NCI-H345 (cell line): Measurements from ENCODE around the gene NPDC1.
A peak's percentile ranks its signal among the peaks of the same experiment; 100 is the strongest.

ENCODE experiments used
- DNase-seq: peaks from one replicate; lab custom pipeline; 2025; lab: John Stamatoyannopoulos, UW

Gene NPDC1

GRCh38 chr9:137056739-137057415 is 10.9 kb upstream of the NPDC1 start:
- peak; percentile 82 for DNase-seq

- DNase-seq: peak; percentile 79
Observed at GRCh38 chr9:137055385-137056364, 9.7 kb upstream of the NPDC1 start.

- DNase-seq: peak; percentile 43
Observed at GRCh38 chr9:137054932-137055384, 9.0 kb upstream of the NPDC1 start.

- peak; percentile 89 for DNase-seq
Observed at GRCh38 chr9:137053944-137054931, 8.3 kb upstream of the NPDC1 start, which contains the start of gene ENTPD2. TSS of gene ENTPD2 (minus strand) at chr9:137054061. CDS start at chr9:137053997, 64 bp downstream.

- no peak for DNase-seq
Observed at GRCh38 chr9:137052998-137053943, 7.3 kb upstream of the NPDC1 start.

GRCh38 chr9:137052293-137052692 is 6.3 kb upstream of the NPDC1 start:
- DNase-seq: no peak

- no peak for DNase-seq
Observed at GRCh38 chr9:137051145-137051724, 5.3 kb upstream of the NPDC1 start.

- DNase-seq: no peak
Observed at GRCh38 chr9:137050570-137050969, 4.6 kb upstream of the NPDC1 start.

GRCh38 chr9:137049544-137050449 is 3.8 kb upstream of the NPDC1 start:
- peak; percentile 69 for DNase-seq

GRCh38 chr9:137048655-137049543 is 2.9 kb upstream of the NPDC1 start:
- no peak for DNase-seq

GRCh38 chr9:137045294-137046087 is 486 bp downstream of the NPDC1 start:
- DNase-seq: peak; percentile 27

GRCh38 chr9:137044502-137045177 is 1.3 kb downstream of the NPDC1 start:
- peak; percentile 86 for DNase-seq

GRCh38 chr9:137044037-137044436 is 1.9 kb downstream of the NPDC1 start:
- DNase-seq: no peak

GRCh38 chr9:137042751-137043727 is 2.9 kb downstream of the NPDC1 start:
- DNase-seq: no peak

- DNase-seq: no peak
Observed at GRCh38 chr9:137041124-137041523, 4.9 kb downstream of the NPDC1 start.
